Heart left ventricle (tissue), 13 donors: ENCODE results near the gene IFT27.

ENCODE experiments used
- POLR2A ChIP-seq, 2 donors: fragments of 450-650 bp; IDR thresholded peaks; one replicate each; pipeline ENCODE4 v1.6.1; 2017; ENCODE audit warnings: antibody characterized with exemption in 2 of 2, mild to moderate bottlenecking in 2 of 2, moderate library complexity in 2 of 2
- TF ChIP-seq, protein P1 (sequence below), 12 donors: fragments of 200-600 bp; sonication (generic) in 4 of 12; IDR thresholded peaks; one replicate each; pipeline versions ENCODE4 v1.5.0 to v1.8.0; 2018 to 2022; ENCODE audit warnings: antibody characterized with exemption in 12 of 12, mild to moderate bottlenecking in 5 of 12
- donor health status: ischemic (EF 13 %, LVEDD 7.1; RV severe dilation, severe dysfunction).
- donor health status: DM: no; HTN: yes; CAD: no.
- donor health status: DM: no; HTN: no; CAD: no.
- donor health status: ischemic (EF 25% LVEDD 6.9; RV normal size, moderate dysfunction).
- donor health status: ischemic (EF 25% LVEDD 5.7; RV mildly dilated, moderate dysfunction).
- donor health status: ischemic (EF 35%, LVEDD 5.7; RV mildly dilated, moderate dysfunction).
- donor health status: nonischemic (EF 11% LVEDD 7.7; RV severe dilation, severe dysfunction).
- donor health status: DM: yes; HTN: yes; CAD: no.
- donor health status: PGD.
- donor health status: ischemic (EF 29% LVEDD 5.4; RV normal size, mild dysfunction).
- donor health status: nonischemic (EF 23%, LVEDD 6.1; RV moderate dilation, normal function).

DNA sequence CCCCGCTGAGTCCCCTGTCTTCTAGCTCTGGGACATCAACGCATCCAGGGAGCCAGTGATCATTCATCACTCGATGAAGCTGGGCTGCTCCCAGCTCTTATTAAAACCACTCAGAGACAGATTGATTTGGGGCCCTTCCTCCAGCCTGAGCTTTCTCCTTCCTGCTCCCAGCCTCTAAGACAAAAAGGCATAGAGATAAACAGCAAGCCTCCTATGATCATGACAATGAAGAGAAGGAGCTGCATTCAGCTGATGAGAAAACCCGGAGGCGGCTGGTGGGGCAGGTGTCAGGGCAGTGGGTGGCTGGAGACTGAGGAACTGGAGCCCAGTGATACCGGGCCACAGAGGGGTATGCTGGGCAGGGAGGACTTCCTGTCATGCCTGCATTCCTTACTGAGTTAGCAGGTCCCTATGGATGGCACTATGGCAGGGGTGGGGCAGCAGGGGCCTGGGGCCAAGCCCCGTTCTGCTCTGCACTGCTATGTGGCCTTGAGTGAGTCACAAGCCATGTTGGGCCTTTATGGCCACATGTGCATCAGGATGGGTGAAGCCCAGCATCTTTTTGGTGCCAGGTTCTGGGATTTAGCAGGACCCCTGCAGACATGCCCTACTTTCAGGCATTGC lies 20.7 kb upstream of the IFT27 start:
- TF ChIP-seq, protein P1, sequence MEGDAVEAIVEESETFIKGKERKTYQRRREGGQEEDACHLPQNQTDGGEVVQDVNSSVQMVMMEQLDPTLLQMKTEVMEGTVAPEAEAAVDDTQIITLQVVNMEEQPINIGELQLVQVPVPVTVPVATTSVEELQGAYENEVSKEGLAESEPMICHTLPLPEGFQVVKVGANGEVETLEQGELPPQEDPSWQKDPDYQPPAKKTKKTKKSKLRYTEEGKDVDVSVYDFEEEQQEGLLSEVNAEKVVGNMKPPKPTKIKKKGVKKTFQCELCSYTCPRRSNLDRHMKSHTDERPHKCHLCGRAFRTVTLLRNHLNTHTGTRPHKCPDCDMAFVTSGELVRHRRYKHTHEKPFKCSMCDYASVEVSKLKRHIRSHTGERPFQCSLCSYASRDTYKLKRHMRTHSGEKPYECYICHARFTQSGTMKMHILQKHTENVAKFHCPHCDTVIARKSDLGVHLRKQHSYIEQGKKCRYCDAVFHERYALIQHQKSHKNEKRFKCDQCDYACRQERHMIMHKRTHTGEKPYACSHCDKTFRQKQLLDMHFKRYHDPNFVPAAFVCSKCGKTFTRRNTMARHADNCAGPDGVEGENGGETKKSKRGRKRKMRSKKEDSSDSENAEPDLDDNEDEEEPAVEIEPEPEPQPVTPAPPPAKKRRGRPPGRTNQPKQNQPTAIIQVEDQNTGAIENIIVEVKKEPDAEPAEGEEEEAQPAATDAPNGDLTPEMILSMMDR (IDR thresholded peaks at IDR 0.05), result no peak
- TF ChIP-seq POLR2A (IDR thresholded peaks at IDR 0.05), result no peak
